ENCODE results near the gene FUBP1.

Gene FUBP1

DNA sequence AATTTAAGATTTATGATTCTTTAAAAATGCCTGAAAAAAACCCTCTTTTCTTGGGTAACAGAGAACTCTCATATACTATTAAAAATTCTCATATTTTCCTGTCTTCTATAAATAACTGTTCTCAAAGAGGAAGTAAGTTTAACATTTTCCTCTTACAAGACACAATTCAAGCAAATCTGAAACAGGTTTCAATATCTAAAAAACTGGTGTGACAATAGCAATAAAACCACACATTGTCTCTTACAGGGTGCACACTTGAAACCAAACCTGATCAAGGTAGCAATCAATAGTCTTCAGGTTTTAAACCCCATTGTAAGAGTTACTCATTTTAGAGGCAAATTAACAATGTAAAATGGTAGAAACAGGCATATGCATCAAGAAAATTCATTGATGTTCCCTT, 28.0 kb downstream of the FUBP1 start:
- TF ChIP-seq, protein P1, sequence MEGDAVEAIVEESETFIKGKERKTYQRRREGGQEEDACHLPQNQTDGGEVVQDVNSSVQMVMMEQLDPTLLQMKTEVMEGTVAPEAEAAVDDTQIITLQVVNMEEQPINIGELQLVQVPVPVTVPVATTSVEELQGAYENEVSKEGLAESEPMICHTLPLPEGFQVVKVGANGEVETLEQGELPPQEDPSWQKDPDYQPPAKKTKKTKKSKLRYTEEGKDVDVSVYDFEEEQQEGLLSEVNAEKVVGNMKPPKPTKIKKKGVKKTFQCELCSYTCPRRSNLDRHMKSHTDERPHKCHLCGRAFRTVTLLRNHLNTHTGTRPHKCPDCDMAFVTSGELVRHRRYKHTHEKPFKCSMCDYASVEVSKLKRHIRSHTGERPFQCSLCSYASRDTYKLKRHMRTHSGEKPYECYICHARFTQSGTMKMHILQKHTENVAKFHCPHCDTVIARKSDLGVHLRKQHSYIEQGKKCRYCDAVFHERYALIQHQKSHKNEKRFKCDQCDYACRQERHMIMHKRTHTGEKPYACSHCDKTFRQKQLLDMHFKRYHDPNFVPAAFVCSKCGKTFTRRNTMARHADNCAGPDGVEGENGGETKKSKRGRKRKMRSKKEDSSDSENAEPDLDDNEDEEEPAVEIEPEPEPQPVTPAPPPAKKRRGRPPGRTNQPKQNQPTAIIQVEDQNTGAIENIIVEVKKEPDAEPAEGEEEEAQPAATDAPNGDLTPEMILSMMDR (conservative IDR thresholded peaks at IDR 0.05; ENCODE audit: control insufficient read depth, insufficient read depth, low read depth, low read length) = no peak
- DNase-seq (ENCODE audit: low read depth) = no peak
- H3K4me3 ChIP-seq (ENCODE audit: control insufficient read depth, low read depth, low read length) = no peak overlapping the region

DNA sequence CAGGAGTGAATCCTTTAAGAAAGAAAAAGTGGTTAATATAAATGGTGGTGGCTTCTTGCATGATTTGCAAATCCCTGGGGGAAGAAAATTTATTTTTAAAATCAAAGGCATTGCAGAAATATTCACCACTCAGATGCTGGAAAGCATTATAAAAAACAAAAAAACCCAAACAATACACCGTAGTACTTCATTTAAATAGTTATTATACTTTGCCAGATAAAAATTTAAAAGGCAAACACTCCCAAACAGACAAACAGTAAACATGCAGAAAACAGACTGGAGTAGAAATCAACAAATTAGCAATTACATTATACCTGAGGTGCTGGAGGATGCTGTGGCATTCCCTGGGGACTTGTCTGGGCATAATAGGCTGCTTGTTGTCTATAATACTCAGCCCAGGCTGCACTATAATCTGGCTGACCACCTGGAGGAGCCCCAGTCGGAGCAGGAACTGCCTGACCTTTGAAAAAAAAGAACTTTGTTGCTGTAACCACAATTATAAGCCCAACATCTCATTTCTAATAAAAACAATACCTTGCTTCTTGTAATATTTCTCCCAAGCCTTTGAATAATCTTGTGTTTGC, 29.9 kb downstream of the FUBP1 start:
- DNase-seq (ENCODE audit: low read depth) = peak; percentile 59
- TF ChIP-seq, protein P1 (conservative IDR thresholded peaks at IDR 0.05; ENCODE audit: control insufficient read depth, insufficient read depth, low read depth, low read length) = peak; percentile 38
- no peak overlapping the region for H3K4me3 ChIP-seq (ENCODE audit: control insufficient read depth, low read depth, low read length)

DNA sequence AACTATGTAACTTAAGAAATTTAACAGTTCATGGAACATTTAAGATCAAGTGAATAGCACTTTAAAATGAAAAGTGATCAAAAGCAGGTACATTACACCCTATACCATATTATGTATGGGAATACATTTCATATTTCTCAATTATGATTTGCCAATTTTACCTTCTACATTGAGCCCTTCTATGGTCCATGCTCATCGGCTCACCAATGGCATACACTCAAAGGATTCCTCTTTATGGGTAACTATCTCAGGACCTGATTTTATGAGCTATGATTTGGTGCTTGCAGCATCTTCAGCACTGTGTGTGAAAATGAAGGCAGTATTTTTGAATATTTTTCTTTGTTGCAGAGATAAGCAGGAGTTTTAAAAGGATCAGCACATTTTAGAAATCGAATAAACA, 33.5 kb downstream of the FUBP1 start:
- H3K4me3 ChIP-seq (ENCODE audit: control insufficient read depth, low read depth, low read length) = no peak overlapping the region
- DNase-seq (ENCODE audit: low read depth) = no peak
- TF ChIP-seq, protein P1 (conservative IDR thresholded peaks at IDR 0.05; ENCODE audit: control insufficient read depth, insufficient read depth, low read depth, low read length) = no peak

DNA sequence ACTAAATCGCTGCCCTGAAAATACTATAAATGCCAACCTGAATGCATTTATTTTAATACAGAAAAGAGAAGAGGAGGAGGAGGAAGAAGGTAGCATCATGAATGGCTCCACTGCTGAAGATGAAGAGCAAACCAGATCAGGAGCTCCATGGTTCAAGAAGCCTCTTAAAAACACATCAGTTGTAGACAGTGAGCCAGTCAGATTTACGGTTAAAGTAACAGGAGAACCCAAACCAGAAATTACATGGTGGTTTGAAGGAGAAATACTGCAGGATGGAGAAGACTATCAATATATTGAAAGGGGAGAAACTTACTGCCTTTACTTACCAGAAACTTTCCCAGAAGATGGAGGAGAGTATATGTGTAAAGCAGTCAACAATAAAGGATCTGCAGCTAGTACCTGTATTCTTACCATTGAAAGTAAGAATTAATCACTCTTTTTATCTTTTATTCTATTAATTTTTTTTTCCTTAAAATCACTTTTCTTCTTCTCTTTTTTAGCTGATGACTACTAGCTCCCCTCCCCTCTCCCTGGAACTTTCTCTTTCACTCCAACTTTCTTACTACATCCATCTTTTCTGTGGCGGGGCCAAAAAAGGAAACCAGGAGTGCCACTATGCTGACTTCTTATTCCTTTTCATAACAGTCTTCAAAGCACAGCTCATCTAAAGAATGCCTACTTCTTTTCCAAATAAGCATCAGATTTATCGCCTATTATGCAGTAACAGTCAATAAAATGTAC, 36.3 kb downstream of the FUBP1 start:
- no peak overlapping the region for H3K4me3 ChIP-seq (ENCODE audit: control insufficient read depth, low read depth, low read length)
- no peak for DNase-seq (ENCODE audit: low read depth)
- TF ChIP-seq, protein P1 (conservative IDR thresholded peaks at IDR 0.05; ENCODE audit: control insufficient read depth, insufficient read depth, low read depth, low read length) = no peak

DNA sequence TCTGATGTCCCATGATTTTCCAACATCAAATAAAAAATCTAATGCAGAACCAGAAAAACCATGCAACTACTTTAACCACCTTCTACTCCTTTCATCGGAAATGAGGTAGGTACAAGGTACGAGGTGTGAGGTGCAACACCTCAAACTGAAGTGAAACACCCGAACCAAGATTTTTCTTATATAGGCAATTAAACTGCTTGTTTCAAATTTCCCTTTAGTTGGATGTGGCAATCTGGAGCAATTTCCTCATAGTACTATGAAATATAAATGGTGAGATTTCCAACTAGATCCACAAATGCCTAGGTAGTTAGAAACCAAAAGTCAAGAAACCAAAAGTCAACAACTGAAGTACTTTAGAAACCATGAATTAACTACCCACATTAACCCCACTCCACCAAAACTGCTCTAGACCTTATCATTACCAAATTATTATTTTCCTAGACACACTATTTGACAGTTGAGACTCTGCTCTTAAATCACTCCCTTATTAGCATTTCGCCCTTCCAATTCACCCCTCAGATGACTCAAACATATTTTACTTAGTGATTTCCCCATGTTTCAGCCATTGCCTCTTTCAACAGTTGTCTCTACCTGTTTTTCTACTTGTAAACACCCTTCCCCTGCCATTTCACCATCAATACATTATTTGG, 37.8 kb downstream of the FUBP1 start:
- no peak overlapping the region for H3K4me3 ChIP-seq (ENCODE audit: control insufficient read depth, low read depth, low read length)
- no peak for DNase-seq (ENCODE audit: low read depth)
- TF ChIP-seq, protein P1 (conservative IDR thresholded peaks at IDR 0.05; ENCODE audit: control insufficient read depth, insufficient read depth, low read depth, low read length) = no peak

DNA sequence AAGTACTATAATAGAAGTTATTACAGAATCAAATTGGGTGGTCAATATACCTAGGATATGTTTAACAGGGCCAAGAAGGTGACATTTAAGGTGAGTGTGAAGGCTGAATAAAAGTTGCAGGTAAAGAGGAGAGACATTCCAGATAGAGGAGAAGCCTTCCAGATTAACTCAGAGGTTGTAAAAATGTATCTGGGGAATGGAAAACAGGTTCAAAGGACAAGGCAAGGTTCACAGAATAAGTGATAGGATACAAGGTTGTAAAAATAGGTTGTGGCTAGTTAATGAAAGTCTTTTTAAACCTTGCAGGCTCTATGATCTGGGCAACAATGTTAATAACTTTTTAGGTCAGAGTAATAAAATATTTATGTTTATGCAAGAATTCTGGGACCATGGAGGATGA, 40.2 kb downstream of the FUBP1 start:
- TF ChIP-seq, protein P1 (conservative IDR thresholded peaks at IDR 0.05; ENCODE audit: control insufficient read depth, insufficient read depth, low read depth, low read length) = no peak
- no peak for DNase-seq (ENCODE audit: low read depth)
- H3K4me3 ChIP-seq (ENCODE audit: control insufficient read depth, low read depth, low read length) = no peak overlapping the region
